Thyroid gland (tissue), 4 donors: ENCODE measurements around the gene AKT1S1. TPM values are rescaled to one million over a fixed set of nuclear protein-coding genes. Genes with fewer than 3 reads are reported as not detected.

Experiments used
- DNase-seq, 2 donors: peaks; one replicate each; pipeline ENCODE4 v3.0.0-alpha.2; 2019
- H3K27ac ChIP-seq, 3 donors: fragments of 200-600 bp; sonication (generic); 1 replicate in 2 of 3; 2 replicates in 1 of 3; pipeline ENCODE4 v1.5.1; 2016 to 2019; ENCODE audit warnings: mild to moderate bottlenecking in 1 of 3, moderate library complexity in 1 of 3
- H3K27me3 ChIP-seq: fragments of 200-600 bp; sonication (generic); one replicate; pipeline ENCODE4 v1.5.1; 2019
- H3K36me3 ChIP-seq, 2 donors: fragments of 200-600 bp; sonication (generic); one replicate each; pipeline ENCODE4 v1.5.1; 2016 to 2019
- H3K4me1 ChIP-seq, 2 donors: fragments of 200-600 bp; sonication (generic); one replicate each; pipeline ENCODE4 v1.5.1; 2017 to 2019
- H3K4me3 ChIP-seq, 3 donors: fragments of 200-600 bp; sonication (generic); replicated peaks in 1 of 3; 1 replicate in 2 of 3; 2 replicates in 1 of 3; pipeline ENCODE4 v1.5.1; 2016; ENCODE audit warnings: mild to moderate bottlenecking in 1 of 3
- H3K9me3 ChIP-seq: fragments of 200-600 bp; sonication (generic); one replicate; pipeline ENCODE4 v1.5.1; 2017
- CTCF ChIP-seq, 6 experiments: fragments of 200-600 bp in 3 of 6; fragments of 450-650 bp in 3 of 6; sonication (generic) in 3 of 6; IDR thresholded peaks; one replicate each; pipeline ENCODE4 v1.5.1; 2016 to 2019; ENCODE audit warnings: antibody characterized with exemption in 6 of 6, mild to moderate bottlenecking in 2 of 6, inconsistent platforms in 1 of 6, moderate library complexity in 1 of 6
- POLR2A ChIP-seq, 2 donors: fragments of 450-650 bp; IDR thresholded peaks; one replicate each; pipeline ENCODE4 v1.6.1; 2017; ENCODE audit warnings: antibody characterized with exemption in 2 of 2, mild to moderate bottlenecking in 2 of 2, moderate library complexity in 1 of 2
- WGBS, 2 donors: methylation state at CpG; one replicate each; pipeline ENCODE4 v1.1.5; 2017; 5-methylcytosine and 5-hydroxymethylcytosine counted together
- intact Hi-C: fragments of 100-400 bp; cut with DNase I; formaldehyde crosslinking; loops from one replicate; pipeline ENCODE4 v1.15.1; 2023
- total RNA-seq, 4 donors: library from RNA; depleted of rRNA; stranded (reverse); fragments of >200 nt; gene quantifications; one replicate each; pipeline ENCODE4 v1.2.3, GENCODE V29; 2016

AKT1S1 gene
- total RNA-seq, 4 donors from 2014 or later = 16.7 to 26.0 (median 21.5) TPM

GRCh38 chr19:49890349-49891311 lies 13.5 kb upstream of the AKT1S1 start:
- Histone ChIP-seq H3K27me3 (no peaks in the 10 kb centered on the region), H3K4me3 (peak overlapping the region in 1 of 3 donors; percentile 11), H3K4me1 (peaks cover 5 to 12% of the 10 kb centered on the region in 2 donors), H3K36me3 (peaks cover 0 to 6% of the 10 kb centered on the region in 2 donors), H3K27ac (no peak overlapping the region), H3K9me3 (no peaks in the 10 kb centered on the region)
- peak; percentile 33 to 50 for DNase-seq
- TF ChIP-seq CTCF (IDR thresholded peaks at IDR 0.05) = no peak
- no peak for TF ChIP-seq POLR2A (IDR thresholded peaks at IDR 0.05)
- intact Hi-C loops = no loop called here
- 22 to 34% methylated on average over 12 to 31 of the region's 69 CpGs for WGBS, 2 donors

- TF ChIP-seq CTCF (IDR thresholded peaks at IDR 0.05) = peak; percentile 47 to 81 (median 69)
- TF ChIP-seq POLR2A (IDR thresholded peaks at IDR 0.05) = no peak
- H3K36me3 ChIP-seq = peaks cover 6 to 13% of the 10 kb centered on the region in 2 donors
- peaks cover 5 to 12% of the 10 kb centered on the region in 2 donors for H3K4me1 ChIP-seq
- peak; percentile 75 to 76 for DNase-seq
- peak overlapping the region in 1 of 3 donors; percentile 11 for H3K4me3 ChIP-seq
- intact Hi-C loops = no loop called here
- H3K27ac ChIP-seq = no peak overlapping the region
- H3K9me3 ChIP-seq = no peaks in the 10 kb centered on the region
- H3K27me3 ChIP-seq = no peaks in the 10 kb centered on the region
- 58 to 70% methylated on average over 19 to 22 of the region's 71 CpGs for WGBS, 2 donors
Observed at GRCh38 chr19:49889687-49890348, 12.7 kb upstream of the AKT1S1 start.

GRCh38 chr19:49889038-49889686 lies 12.0 kb upstream of the AKT1S1 start:
- 93 to 96% methylated on average over 17 to 23 of the region's 23 CpGs for WGBS, 2 donors

GRCh38 chr19:49888510-49888824 lies 11.3 kb upstream of the AKT1S1 start:
- intact Hi-C loops = no loop called here

More at GRCh38 chr19:49889038-49889686, 12.0 kb upstream of the AKT1S1 start:
- H3K9me3 ChIP-seq = no peaks in the 10 kb centered on the region
- H3K27ac ChIP-seq = no peak overlapping the region
- TF ChIP-seq POLR2A (IDR thresholded peaks at IDR 0.05) (no peak), CTCF (IDR thresholded peaks at IDR 0.05) (no peak)
- no peaks in the 10 kb centered on the region for H3K27me3 ChIP-seq
- no peak overlapping the region for H3K4me3 ChIP-seq
- H3K4me1 ChIP-seq = peaks cover 5 to 12% of the 10 kb centered on the region in 2 donors
- H3K36me3 ChIP-seq = peaks cover 13 to 20% of the 10 kb centered on the region in 2 donors
- DNase-seq = no peak
- intact Hi-C loops = no loop called here

More at GRCh38 chr19:49888510-49888824, 11.3 kb upstream of the AKT1S1 start:
- Histone ChIP-seq H3K27me3 (no peaks in the 10 kb centered on the region), H3K27ac (no peak overlapping the region), H3K36me3 (peaks cover 20 to 26% of the 10 kb centered on the region in 2 donors), H3K4me3 (no peak overlapping the region), H3K9me3 (no peaks in the 10 kb centered on the region), H3K4me1 (peaks cover 5 to 12% of the 10 kb centered on the region in 2 donors)
- TF ChIP-seq CTCF (IDR thresholded peaks at IDR 0.05) (no peak), POLR2A (IDR thresholded peaks at IDR 0.05) (no peak)
- 80 to 91% methylated on average over 15 of the region's 18 CpGs for WGBS, 2 donors
- DNase-seq = no peak
